H1 (cell line): ENCODE measurements around the gene DCDC2C. TPM values are rescaled to one million over a fixed set of nuclear protein-coding genes. Genes with fewer than 3 reads are reported as not detected.

Experiments used
- CTCF ChIA-PET: fragments of 300-600 bp; sonication (Branson Sonifier 250); formaldehyde crosslinking; loops from one replicate; lab custom pipeline; 2021; ENCODE audit not compliant: partially characterized antibody; lab: Charles Lee
- POLR2A ChIA-PET: fragments of 300-600 bp; sonication (Branson Sonifier 250); formaldehyde crosslinking; loops from one replicate; lab custom pipeline; 2021; ENCODE audit warnings: inconsistent platforms; ENCODE audit not compliant: partially characterized antibody; lab: Charles Lee
- DNase-seq, 2 experiments: peaks; one replicate each; pipeline versions ENCODE4 v3.0.0 to v3.0.0-alpha.2; 2010 to 2022; ENCODE audit warnings: low spot score in 2 of 2, low read depth in 1 of 2, mixed read lengths in 1 of 2
- FAIRE-seq: peaks from 2 replicates; lab custom pipeline; 2011; peaks lifted over from hg19 to GRCh38; lab: Jason Lieb, UNC
- H2AFZ ChIP-seq: 2 replicates; pipeline ENCODE4 v1.8.1; 2012; ENCODE audit warnings: low read length, inconsistent platforms
- H2AK5ac ChIP-seq: 2 replicates; pipeline ENCODE4 v1.6.1; 2013; ENCODE audit warnings: low read depth, low read length
- H2BK120ac ChIP-seq: replicated peaks from 2 replicates; pipeline ENCODE3; 2013; ENCODE audit warnings: low read depth, low read length, inconsistent platforms
- H2BK12ac ChIP-seq: 2 replicates; pipeline ENCODE4 v1.6.1; 2013; ENCODE audit warnings: low read depth, low read length
- H2BK15ac ChIP-seq: 2 replicates; pipeline ENCODE4 v1.6.1; 2013; ENCODE audit warnings: low read length
- H2BK20ac ChIP-seq: 2 replicates; pipeline ENCODE4 v1.6.1; 2013; ENCODE audit warnings: low read length
- H2BK5ac ChIP-seq: 2 replicates; pipeline ENCODE4 v1.6.1; 2013; ENCODE audit warnings: low read depth, low read length
- H3K14ac ChIP-seq: 2 replicates; pipeline ENCODE4 v1.6.1; 2013; ENCODE audit warnings: inconsistent platforms; ENCODE audit not compliant: insufficient read length
- H3K18ac ChIP-seq: 2 replicates; pipeline ENCODE4 v1.6.1; 2013; ENCODE audit warnings: low read length; ENCODE audit errors: extremely low read depth
- H3K23ac ChIP-seq: 2 replicates; pipeline ENCODE4 v1.6.1; 2013; ENCODE audit warnings: inconsistent platforms; ENCODE audit not compliant: insufficient read length
- H3K23me2 ChIP-seq: 2 replicates; pipeline ENCODE4 v1.6.1; 2013; ENCODE audit warnings: low read depth, low read length
- H3K27ac ChIP-seq: 2 replicates; pipeline ENCODE4 v1.6.1; 2011; ENCODE audit warnings: low read depth, low read length, inconsistent platforms
- H3K27me3 ChIP-seq, 4 experiments: replicated peaks in 1 of 4; 1 replicate in 1 of 4; 2 replicates in 3 of 4; pipeline versions ENCODE4 v1.6.1 to v1.8.1; 2011 to 2013; ENCODE audit warnings: low read length in 3 of 4, mild to moderate bottlenecking in 3 of 4, inconsistent platforms in 2 of 4, mixed read lengths in 2 of 4, moderate library complexity in 1 of 4; ENCODE audit not compliant: control insufficient read depth in 3 of 4, insufficient read depth in 3 of 4; ENCODE audit errors: extremely low read depth in 1 of 4
- H3K36me3 ChIP-seq, 4 experiments: 2 replicates each; pipeline versions ENCODE4 v1.6.1 to v1.8.1; 2011 to 2013; ENCODE audit warnings: mild to moderate bottlenecking in 4 of 4, low read length in 3 of 4, moderate library complexity in 2 of 4, control low read depth in 1 of 4, inconsistent platforms in 1 of 4; ENCODE audit not compliant: insufficient read depth in 4 of 4, control insufficient read depth in 2 of 4
- H3K4ac ChIP-seq: replicated peaks from 2 replicates; pipeline ENCODE3; 2013; ENCODE audit warnings: low read length, low read depth, mixed read lengths, inconsistent platforms; ENCODE audit not compliant: insufficient read length
- H3K4me1 ChIP-seq, 4 experiments: replicated peaks in 1 of 4; 1 replicate in 1 of 4; 2 replicates in 3 of 4; pipeline versions ENCODE4 v1.6.1 to v1.8.1; 2011 to 2013; ENCODE audit warnings: low read length in 3 of 4, inconsistent platforms in 2 of 4, mixed read lengths in 1 of 4; ENCODE audit not compliant: insufficient read depth in 4 of 4, control insufficient read depth in 3 of 4
- H3K4me2 ChIP-seq, 2 experiments: 2 replicates each; pipeline versions ENCODE4 v1.6.1 to v1.8.1; 2011 to 2013; ENCODE audit warnings: low read depth in 2 of 2, low read length in 2 of 2, control low read depth in 1 of 2, inconsistent platforms in 1 of 2, mild to moderate bottlenecking in 1 of 2; ENCODE audit not compliant: insufficient read depth in 1 of 2
- H3K4me3 ChIP-seq, 4 experiments: fragments of 200-600, 300-600 bp in 1 of 4; sonication (generic), shearing (Covaris generic), sonication (Bioruptor Twin) in 1 of 4; 2 replicates each; pipeline versions ENCODE4 v1.5.1 to v1.8.1; 2011 to 2016; ENCODE audit warnings: low read length in 4 of 4, low read depth in 3 of 4, control low read depth in 2 of 4, inconsistent platforms in 2 of 4, mild to moderate bottlenecking in 2 of 4, mixed read lengths in 1 of 4, moderate library complexity in 1 of 4; ENCODE audit not compliant: insufficient read depth in 2 of 4; ENCODE audit errors: extremely low read depth in 1 of 4
- H3K56ac ChIP-seq: replicated peaks from 2 replicates; pipeline ENCODE3; 2013; ENCODE audit warnings: low read depth, mild to moderate bottlenecking, mixed read lengths, low read length, inconsistent platforms; ENCODE audit not compliant: insufficient read length
- H3K79me1 ChIP-seq: 2 replicates; pipeline ENCODE4 v1.6.1; 2013; ENCODE audit warnings: low read depth, low read length, control low read depth
- H3K79me2 ChIP-seq, 2 experiments: 2 replicates each; pipeline versions ENCODE4 v1.6.1 to v1.8.1; 2012 to 2013; ENCODE audit warnings: low read length in 2 of 2, mild to moderate bottlenecking in 2 of 2, inconsistent platforms in 1 of 2; ENCODE audit not compliant: insufficient read depth in 2 of 2, control insufficient read depth in 1 of 2
- H3K9ac ChIP-seq, 4 experiments: replicated peaks in 1 of 4; 1 replicate in 1 of 4; 2 replicates in 3 of 4; pipeline versions ENCODE4 v1.6.1 to v1.8.1; 2011 to 2013; ENCODE audit warnings: low read depth in 3 of 4, low read length in 3 of 4, control low read depth in 2 of 4, mild to moderate bottlenecking in 2 of 4, moderate library complexity in 2 of 4, inconsistent platforms in 1 of 4; ENCODE audit errors: extremely low read depth in 1 of 4
- H3K9me3 ChIP-seq, 2 experiments: 2 replicates each; pipeline versions ENCODE4 v1.6.1 to v1.8.1; 2012 to 2013; ENCODE audit warnings: mild to moderate bottlenecking in 2 of 2, moderate library complexity in 2 of 2, control low read depth in 1 of 2, inconsistent platforms in 1 of 2, low read depth in 1 of 2, low read length in 1 of 2, mixed read lengths in 1 of 2; ENCODE audit not compliant: insufficient read depth in 2 of 2
- H4K20me1 ChIP-seq, 2 experiments: replicated peaks in 1 of 2; 2 replicates each; pipeline versions ENCODE3 to v1.8.1; 2011 to 2013; ENCODE audit warnings: inconsistent platforms in 2 of 2, low read length in 2 of 2, mild to moderate bottlenecking in 1 of 2; ENCODE audit not compliant: insufficient read depth in 2 of 2, control insufficient read depth in 1 of 2
- H4K5ac ChIP-seq: 2 replicates; pipeline ENCODE4 v1.6.1; 2013; ENCODE audit warnings: low read length, low read depth, mixed read lengths, inconsistent platforms; ENCODE audit not compliant: insufficient read length
- H4K8ac ChIP-seq: 2 replicates; pipeline ENCODE4 v1.8.0; 2013; ENCODE audit warnings: mild to moderate bottlenecking, moderate library complexity, low read length, inconsistent platforms; ENCODE audit not compliant: insufficient read depth; ENCODE audit errors: extremely low read depth
- H4K91ac ChIP-seq: replicated peaks from 2 replicates; pipeline ENCODE3; 2013; ENCODE audit warnings: low read length, mixed read lengths, inconsistent platforms; ENCODE audit not compliant: insufficient read length
- CBX8 ChIP-seq: fragments of 300-800, 300-1000 bp; sonication (generic); IDR thresholded peaks from 2 replicates; pipeline ENCODE4 v1.7.1; 2016; ENCODE audit warnings: low read depth, low read length, borderline replicate concordance
- GABPA ChIP-seq: IDR thresholded peaks from 2 replicates; pipeline ENCODE4 v1.6.1; 2011; ENCODE audit warnings: mild to moderate bottlenecking, low read length, moderate library complexity, borderline replicate concordance; ENCODE audit not compliant: insufficient read depth
- SIX5 ChIP-seq: IDR thresholded peaks from 2 replicates; pipeline ENCODE4 v1.6.1; 2011; ENCODE audit warnings: mild to moderate bottlenecking, low read depth, low read length
- WGBS, 2 experiments: shearing (Covaris generic) in 1 of 2; methylation state at CpG; one replicate each; pipeline versions ENCODE4 v1.1.6 to v1.1.7; 2013 to 2015; ENCODE audit warnings: low lambda C conversion rate in 2 of 2, mixed read lengths in 2 of 2, inconsistent platforms in 1 of 2, low coverage in 1 of 2, missing lambda C conversion rate in 1 of 2; ENCODE audit not compliant: insufficient replicate concordance in 2 of 2, insufficient coverage in 1 of 2, insufficient read length in 1 of 2; ENCODE audit errors: extremely low coverage in 1 of 2, missing lambda C conversion rate in 1 of 2; 5-methylcytosine and 5-hydroxymethylcytosine counted together
- polyA plus RNA-seq, 7 experiments: library from polyadenylated mRNA; depleted of rRNA in 3 of 7; stranded (reverse) in 5 of 7; unstranded in 2 of 7; fragments of >200 nt in 5 of 7; fragments of 200-250 nt in 2 of 7; gene quantifications; 1 replicate in 5 of 7; 2 replicates in 1 of 7; 4 replicates in 1 of 7; pipeline versions ENCODE4 v1.2.1 to v1.2.3, GENCODE V29; 2011 to 2013; ENCODE audit warnings: missing spikeins in 2 of 7, mixed read lengths in 2 of 7
- total RNA-seq: library from RNA; stranded (reverse); fragmentation: NEBNext Ultra II Directional; extraction: Animal tissue kit (Norgen Biotek cat#: 25700); gene quantifications from 2 replicates; pipeline ENCODE4 v1.2.1, GENCODE V29; 2021
- TF ChIP-seq, protein P1 (sequence below): IDR thresholded peaks from 2 replicates; pipeline ENCODE4 v1.6.1; 2012; ENCODE audit warnings: inconsistent platforms

The DCDC2C gene
- total and polyA plus RNA-seq, 2 of the 8 experiments (the other 6 are each of a cell fraction or from before 2014, with no cell fraction given) = 0.50 TPM; not detected in 1

- Histone ChIP-seq H3K9me3 (0 out of 4 replicates have a peak, but pooled peaks cover 0 to 6% of the 10 kb centered on the region in 2 experiments), H3K9ac (no peak overlapping the region), H3K14ac (no peak overlapping the region), H2BK20ac (no peak overlapping the region), H3K36me3 (no peaks in the 10 kb centered on the region), H3K4me2 (no peak overlapping the region), H2AK5ac (no peak overlapping the region), H2BK15ac (no peak overlapping the region), H3K18ac (no peak overlapping the region), H4K8ac (no peak overlapping the region), H3K79me2 (no peaks in the 10 kb centered on the region), H4K20me1 (no peaks in the 10 kb centered on the region), H2BK5ac (no peak overlapping the region), H2BK12ac (no peak overlapping the region), H3K79me1 (no peaks in the 10 kb centered on the region), H3K4ac (no peak overlapping the region), H4K91ac (no peak overlapping the region), H3K4me1 (no peaks in the 10 kb centered on the region), H3K27me3 (no peaks in the 10 kb centered on the region), H3K4me3 (no peak overlapping the region), H3K23me2 (no peaks in the 10 kb centered on the region), H4K5ac (no peak overlapping the region), H3K27ac (no peak overlapping the region), H2AFZ (no peak overlapping the region), H3K56ac (no peak overlapping the region), H3K23ac (no peak overlapping the region), H2BK120ac (no peak overlapping the region)
- no peak for FAIRE-seq
- TF ChIP-seq CBX8 = no peak
- TF ChIP-seq, protein P1, sequence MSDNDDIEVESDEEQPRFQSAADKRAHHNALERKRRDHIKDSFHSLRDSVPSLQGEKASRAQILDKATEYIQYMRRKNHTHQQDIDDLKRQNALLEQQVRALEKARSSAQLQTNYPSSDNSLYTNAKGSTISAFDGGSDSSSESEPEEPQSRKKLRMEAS = no peak
- no peak for TF ChIP-seq GABPA
- no peak for TF ChIP-seq SIX5
- no peak for DNase-seq
- ChIA-PET CTCF (interaction anchor here (1.0 to 1.1 kb wide), 2 partner anchors 85 to 89 kb away, joined by 3 read pairs; no protein-coding TSS in a partner anchor), POLR2A (no interaction called here)
- 85% methylated on average over 1 of the region's 1 CpG; no CpG with 5 or more reads in 1 of the 2 experiments for WGBS, 2 experiments
Observed at GRCh38 chr2:3823748-3824147, 120.4 kb downstream of the DCDC2C start.
